Transverse colon (tissue), 4 donors: ENCODE measurements around the gene CEP78.
"Not testable (repeated sequence)": the region's sequence is repeated elsewhere in the genome, so short reads cannot be mapped to it uniquely, and the experiment has no call there.

Experiments used
- CTCF ChIP-seq, 5 experiments: fragments of 200-600 bp in 3 of 5; fragments of 450-650 bp in 2 of 5; sonication (generic) in 3 of 5; IDR thresholded peaks; 1 replicate in 2 of 5; 2 replicates in 3 of 5; pipeline ENCODE4 v1.5.1; 2016 to 2017; ENCODE audit warnings: antibody characterized with exemption in 5 of 5, inconsistent platforms in 3 of 5, mild to moderate bottlenecking in 2 of 5, moderate library complexity in 1 of 5
- POLR2A ChIP-seq: fragments of 450-650 bp; IDR thresholded peaks from one replicate; pipeline ENCODE4 v1.6.1; 2016; ENCODE audit warnings: antibody characterized with exemption, mild to moderate bottlenecking, moderate library complexity
- POLR2AphosphoS5 ChIP-seq, 3 donors: sonication (generic); formaldehyde crosslinking; IDR thresholded peaks; one replicate each; pipeline ENCODE4 v1.6.1; 2016; ENCODE audit warnings: antibody characterized with exemption in 3 of 3

GRCh38 chr9:78221841-78222240 lies 14.0 kb upstream of the CEP78 start:
- TF ChIP-seq POLR2A; CTCF (IDR thresholded peaks at IDR 0.05); POLR2AphosphoS5 (IDR thresholded peaks at IDR 0.05): not testable (repeated sequence)
